Measurements from ENCODE around the gene MAST4.
"Not testable (repeated sequence)": the region's sequence is repeated elsewhere in the genome, so short reads cannot be mapped to it uniquely, and the experiment has no call there.

Gene MAST4

GRCh38 chr5:66694036-66694435 lies 97.8 kb downstream of the MAST4 start:
- TF ChIP-seq Cebpa-rat (IDR thresholded peaks at IDR 0.05) = no peak
- Histone ChIP-seq H3K27me3 (no peaks in the 10 kb centered on the region), H3K36me3 (no peaks in the 10 kb centered on the region), H3K9ac (no peak overlapping the region), H3K4me3 (no peak overlapping the region), H3K9me3 (replicated peaks in 1 of 11) (peaks cover 0 to 6% (median 0%) of the 10 kb centered on the region in 11 experiments; a peak in 2 of 22 replicates), H3K4me1 (no peaks in the 10 kb centered on the region), H4K20me1 (no peaks in the 10 kb centered on the region), H3K27ac (no peak overlapping the region), H3K4me2 (no peak overlapping the region)

- not testable (repeated sequence) for H3K4me3 ChIP-seq; H3K9ac ChIP-seq; H4K20me1 ChIP-seq; H3K36me3 ChIP-seq; H3K27ac ChIP-seq; H3K27me3 ChIP-seq; H3K4me2 ChIP-seq; H3K4me1 ChIP-seq; H3K9me3 ChIP-seq (replicated peaks in 1 of 11)
These were observed 99.6 kb downstream of the MAST4 start for GRCh38 chr5:66695840-66696239.

- no peak overlapping the region for H3K4me3 ChIP-seq
- H4K20me1 ChIP-seq = no peaks in the 10 kb centered on the region
- no peak overlapping the region for H3K27ac ChIP-seq
- H3K36me3 ChIP-seq = no peaks in the 10 kb centered on the region
- H3K4me1 ChIP-seq = peaks cover 0 to 4% (median 0%) of the 10 kb centered on the region in 10 experiments; a peak in 1 of 20 replicates
- TF ChIP-seq Cebpa-rat (IDR thresholded peaks at IDR 0.05) = no peak
- peaks cover 0 to 6% (median 0%) of the 10 kb centered on the region in 11 experiments; a peak in 2 of 22 replicates for H3K9me3 ChIP-seq (replicated peaks in 1 of 11)
- H3K4me2 ChIP-seq = no peak overlapping the region
- H3K27me3 ChIP-seq = no peaks in the 10 kb centered on the region
- no peak overlapping the region for H3K9ac ChIP-seq
These were observed 101.8 kb downstream of the MAST4 start for GRCh38 chr5:66697796-66698564.

- Histone ChIP-seq H3K27ac (no peak overlapping the region), H3K36me3 (no peaks in the 10 kb centered on the region), H3K4me2 (no peak overlapping the region), H3K4me1 (peaks cover 11 to 25% (median 14%) of the 10 kb centered on the region in 10 experiments; a peak in 18 of 20 replicates), H4K20me1 (no peaks in the 10 kb centered on the region), H3K9ac (no peak overlapping the region), H3K9me3 (replicated peaks in 1 of 11) (peaks cover 0 to under 1% (median 0%) of the 10 kb centered on the region in 11 experiments; a peak in 1 of 22 replicates), H3K27me3 (no peaks in the 10 kb centered on the region), H3K4me3 (no peak overlapping the region)
- TF ChIP-seq Cebpa-rat (IDR thresholded peaks at IDR 0.05) = no peak
These were observed 105.1 kb downstream of the MAST4 start for GRCh38 chr5:66701244-66701643.

GRCh38 chr5:66702426-66702825 lies 106.2 kb downstream of the MAST4 start:
- Histone ChIP-seq H3K27ac (no peak overlapping the region), H3K4me3 (no peak overlapping the region), H3K27me3 (no peaks in the 10 kb centered on the region), H3K4me1 (peaks cover 11 to 25% (median 14%) of the 10 kb centered on the region in 10 experiments; a peak in 18 of 20 replicates), H3K9me3 (replicated peaks in 1 of 11) (no peaks in the 10 kb centered on the region), H4K20me1 (no peaks in the 10 kb centered on the region), H3K4me2 (no peak overlapping the region), H3K36me3 (no peaks in the 10 kb centered on the region), H3K9ac (no peak overlapping the region)
- no peak for TF ChIP-seq Cebpa-rat (IDR thresholded peaks at IDR 0.05)

GRCh38 chr5:66704790-66705425 lies 108.7 kb downstream of the MAST4 start:
- Histone ChIP-seq H3K27me3 (no peaks in the 10 kb centered on the region), H3K4me1 (peaks cover 11 to 23% (median 14%) of the 10 kb centered on the region in 10 experiments; a peak in 18 of 20 replicates), H3K27ac (no peak overlapping the region), H3K4me2 (peak overlapping the region; percentile 17 to 88 (median 48); a peak in 20 of 22 replicates), H3K9ac (no peak overlapping the region), H4K20me1 (no peaks in the 10 kb centered on the region), H3K36me3 (no peaks in the 10 kb centered on the region), H3K4me3 (no peak overlapping the region), H3K9me3 (replicated peaks in 1 of 11) (no peaks in the 10 kb centered on the region)
- TF ChIP-seq Cebpa-rat (IDR thresholded peaks at IDR 0.05) = no peak

- H3K4me1 ChIP-seq = peaks cover 11 to 21% (median 14%) of the 10 kb centered on the region in 10 experiments; a peak in 18 of 20 replicates
These were observed 112.2 kb downstream of the MAST4 start for GRCh38 chr5:66708368-66708767.

GRCh38 chr5:66710557-66711088 lies 114.4 kb downstream of the MAST4 start:
- no peak overlapping the region for H3K27ac ChIP-seq
- H3K4me1 ChIP-seq = peaks cover 0 to 5% (median 2%) of the 10 kb centered on the region in 10 experiments; a peak in 11 of 20 replicates
- H4K20me1 ChIP-seq = no peaks in the 10 kb centered on the region
- no peak for TF ChIP-seq Cebpa-rat (IDR thresholded peaks at IDR 0.05)
- no peaks in the 10 kb centered on the region for H3K27me3 ChIP-seq
- peaks cover 10 to 18% (median 12%) of the 10 kb centered on the region in 11 experiments; a peak in 21 of 22 replicates for H3K9me3 ChIP-seq (replicated peaks in 1 of 11)
- H3K36me3 ChIP-seq = no peaks in the 10 kb centered on the region
- H3K4me3 ChIP-seq = no peak overlapping the region
- H3K4me2 ChIP-seq = no peak overlapping the region
- no peak overlapping the region for H3K9ac ChIP-seq

More at GRCh38 chr5:66708368-66708767, 112.2 kb downstream of the MAST4 start:
- H3K36me3 ChIP-seq = no peaks in the 10 kb centered on the region
- no peaks in the 10 kb centered on the region for H4K20me1 ChIP-seq
- no peak for TF ChIP-seq Cebpa-rat (IDR thresholded peaks at IDR 0.05)
- no peaks in the 10 kb centered on the region for H3K27me3 ChIP-seq
- H3K27ac ChIP-seq = no peak overlapping the region
- H3K9me3 ChIP-seq (replicated peaks in 1 of 11) = peaks cover 10 to 18% (median 12%) of the 10 kb centered on the region in 11 experiments; a peak in 21 of 22 replicates
- no peak overlapping the region for H3K4me2 ChIP-seq
- H3K4me3 ChIP-seq = no peak overlapping the region
- H3K9ac ChIP-seq = no peak overlapping the region

GRCh38 chr5:66713998-66714397 lies 117.8 kb downstream of the MAST4 start:
- Histone ChIP-seq H3K27ac (no peak overlapping the region), H3K9ac (no peak overlapping the region), H3K9me3 (replicated peaks in 1 of 11) (peaks cover 10 to 18% (median 12%) of the 10 kb centered on the region in 11 experiments; a peak in 21 of 22 replicates), H3K4me1 (peaks cover 0 to 13% (median 8%) of the 10 kb centered on the region in 10 experiments; a peak in 6 of 20 replicates), H3K36me3 (no peaks in the 10 kb centered on the region), H4K20me1 (no peaks in the 10 kb centered on the region), H3K27me3 (no peaks in the 10 kb centered on the region), H3K4me2 (no peak overlapping the region), H3K4me3 (no peak overlapping the region)
- TF ChIP-seq Cebpa-rat (IDR thresholded peaks at IDR 0.05) = no peak

Data from BLaER1 treated with 17β-estradiol and CSF1 and Interleukin-3, amounts not matched to agents 10 nM and 100 nM (cell line).